Urinary bladder (tissue), 4 donors: ENCODE results near the gene NXPH2. TPM values are rescaled to one million over a fixed set of nuclear protein-coding genes. Genes with fewer than 3 reads are reported as not detected.
A peak's percentile ranks its signal among the peaks of the same experiment; 100 is the strongest.

Source experiments
- DNase-seq: peaks from one replicate; pipeline ENCODE4 v3.0.0-alpha.2; 2015; ENCODE audit errors: extremely low spot score
- H3K27ac ChIP-seq: one replicate; pipeline ENCODE4 v1.5.1; 2013; ENCODE audit warnings: low read depth, mild to moderate bottlenecking, moderate library complexity
- H3K36me3 ChIP-seq: one replicate; pipeline ENCODE4 v1.6.1; 2013; ENCODE audit warnings: mild to moderate bottlenecking, moderate library complexity; ENCODE audit not compliant: insufficient read depth
- H3K4me1 ChIP-seq: one replicate; pipeline ENCODE4 v1.6.1; 2013; ENCODE audit warnings: mild to moderate bottlenecking, moderate library complexity; ENCODE audit not compliant: insufficient read depth
- H3K4me3 ChIP-seq: one replicate; pipeline ENCODE4 v1.5.1; 2013; ENCODE audit warnings: low read depth, low read length
- WGBS: extraction: QIAGEN DNeasy Blood & Tissue Kit; methylation state at CpG from one replicate; pipeline ENCODE4 v1.1.7; 2013; 5-methylcytosine and 5-hydroxymethylcytosine counted together
- polyA plus RNA-seq: library from polyadenylated mRNA; stranded (reverse); fragments of 200-250 nt; gene quantifications from one replicate; pipeline ENCODE4 v1.2.3, GENCODE V29; 2013
- total RNA-seq: library from RNA; depleted of rRNA; stranded (reverse); fragments of >200 nt; gene quantifications from one replicate; pipeline ENCODE4 v1.2.3, GENCODE V29; 2014
- donor health status: healthy with polysubstance abuse.
- donor health status: healthy.

Gene NXPH2
- total and polyA plus RNA-seq, 2 donors: 1.5 TPM; not detected in 1

GRCh38 chr2:138779406-138779780 is 797 bp downstream of the NXPH2 start:
- peak overlapping the region; percentile 7 for H3K4me3 ChIP-seq
- no peaks in the 10 kb centered on the region for H3K36me3 ChIP-seq
- WGBS: 3% methylated on average over 20 of the region's 20 CpGs
- no peak for DNase-seq
- no peak overlapping the region for H3K27ac ChIP-seq
- H3K4me1 ChIP-seq: no peaks in the 10 kb centered on the region

GRCh38 chr2:138777996-138778395 is 2.2 kb downstream of the NXPH2 start:
- 19% methylated on average over 2 of the region's 2 CpGs for WGBS
- Histone ChIP-seq H3K4me1 (no peaks in the 10 kb centered on the region), H3K36me3 (no peaks in the 10 kb centered on the region), H3K4me3 (no peak overlapping the region), H3K27ac (no peak overlapping the region)
- no peak for DNase-seq

DNA sequence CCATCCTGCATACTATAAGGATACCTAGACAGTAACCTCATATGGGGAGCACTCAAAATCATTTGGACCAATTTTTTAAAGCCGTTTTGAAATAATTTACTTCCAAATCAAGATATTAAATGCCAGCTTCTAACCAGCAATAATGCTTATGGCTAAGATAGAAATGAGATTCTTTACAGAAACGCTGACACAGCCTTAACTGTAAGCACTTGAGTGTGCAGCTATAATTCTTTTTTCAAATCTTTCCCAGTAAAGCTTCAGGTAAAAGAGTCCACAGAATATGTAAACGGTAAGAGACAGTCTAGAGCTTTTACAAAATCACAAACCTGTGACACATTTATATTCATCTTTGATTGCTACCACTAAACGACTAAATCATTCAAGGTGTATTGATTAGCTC is 4.5 kb downstream of the NXPH2 start:
- 67% methylated on average over 4 of the region's 4 CpGs for WGBS
- no peaks in the 10 kb centered on the region for H3K36me3 ChIP-seq
- no peak overlapping the region for H3K4me3 ChIP-seq
- no peak for DNase-seq
- H3K27ac ChIP-seq: no peak overlapping the region
- no peaks in the 10 kb centered on the region for H3K4me1 ChIP-seq

DNA sequence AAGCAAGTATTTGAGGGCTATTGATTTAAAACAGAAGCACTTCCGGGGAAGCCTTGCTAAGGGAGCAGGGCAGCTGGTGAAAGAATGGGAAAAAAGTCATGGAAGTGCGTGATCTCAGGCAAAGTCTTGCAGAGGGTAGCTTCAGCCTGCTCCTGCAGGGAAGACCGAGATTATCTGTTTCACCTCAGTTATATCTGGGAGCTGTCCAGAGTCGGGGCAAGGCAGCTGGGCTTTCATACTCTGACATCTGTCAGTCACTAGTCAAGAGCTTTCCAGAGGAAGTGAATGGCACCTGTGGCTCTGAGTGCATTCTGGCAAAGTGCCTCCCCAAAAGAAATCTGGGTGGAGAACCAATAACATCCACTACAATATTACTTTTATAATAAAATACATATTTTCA is 8.7 kb downstream of the NXPH2 start:
- Histone ChIP-seq H3K4me3 (no peak overlapping the region), H3K27ac (no peak overlapping the region), H3K4me1 (no peaks in the 10 kb centered on the region), H3K36me3 (no peaks in the 10 kb centered on the region)
- 73% methylated on average over 4 of the region's 4 CpGs for WGBS
- no peak for DNase-seq

DNA sequence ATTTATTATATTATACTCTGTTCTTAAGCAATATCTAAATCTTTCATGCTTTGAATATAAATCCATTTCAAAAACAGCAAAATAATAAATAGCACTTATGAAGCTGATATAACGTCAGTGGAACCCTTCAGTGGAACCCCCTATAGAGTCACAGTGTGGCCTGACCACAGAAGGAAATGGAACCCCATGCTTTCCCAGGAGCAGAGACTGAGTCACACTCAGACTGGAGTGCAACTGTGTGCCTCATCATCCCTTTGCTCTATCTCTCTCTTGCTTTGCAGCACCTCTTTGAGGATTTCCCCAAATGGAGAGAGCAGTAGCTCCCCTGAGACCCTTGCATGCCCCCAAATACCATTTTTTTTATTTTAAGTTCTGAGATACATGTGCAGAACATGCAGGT is 13.1 kb downstream of the NXPH2 start:
- no peak for DNase-seq
- Histone ChIP-seq H3K4me1 (no peaks in the 10 kb centered on the region), H3K27ac (no peak overlapping the region), H3K36me3 (no peaks in the 10 kb centered on the region), H3K4me3 (no peak overlapping the region)
- 44% methylated on average over 1 of the region's 1 CpG for WGBS

DNA sequence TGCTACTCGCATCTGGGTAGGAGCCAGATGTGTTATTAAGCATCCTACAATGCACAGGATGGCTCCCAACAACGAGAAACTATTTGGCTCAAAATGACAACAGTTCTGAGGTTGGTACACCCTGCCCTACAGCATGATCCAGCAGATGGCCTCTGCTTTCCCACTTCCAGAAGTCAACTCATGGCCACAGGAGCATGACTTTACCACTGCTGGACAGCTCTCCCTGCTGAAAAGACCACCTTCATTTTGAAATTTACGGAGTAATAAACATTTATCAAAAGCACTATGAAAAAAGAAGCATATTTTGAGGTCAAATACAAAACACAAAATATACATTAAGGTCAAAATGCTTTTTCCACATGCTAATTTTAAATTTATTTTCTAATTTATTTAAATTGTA is 13.7 kb downstream of the NXPH2 start:
- Histone ChIP-seq H3K4me3 (no peak overlapping the region), H3K27ac (no peak overlapping the region), H3K4me1 (no peaks in the 10 kb centered on the region), H3K36me3 (no peaks in the 10 kb centered on the region)
- WGBS: 87% methylated on average over 3 of the region's 3 CpGs
- DNase-seq: no peak

DNA sequence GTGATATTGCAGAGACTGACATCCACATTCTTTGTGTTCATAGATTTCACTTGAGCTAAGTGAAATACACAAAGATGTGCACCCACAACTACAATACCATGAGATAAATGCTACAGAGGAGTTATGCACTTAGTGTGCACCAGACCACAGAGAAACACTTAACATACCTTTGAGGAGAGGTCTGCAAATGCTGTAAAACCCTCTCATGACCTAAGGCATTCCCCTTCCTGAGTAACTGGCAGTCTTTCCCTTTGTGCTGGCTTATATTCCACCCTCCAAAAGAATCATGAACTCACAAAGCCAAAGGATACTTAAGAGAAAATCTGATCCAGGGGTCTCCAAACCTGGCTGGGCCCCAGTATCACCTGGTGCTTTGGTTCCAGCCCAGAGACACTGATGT is 16.2 kb downstream of the NXPH2 start:
- no peak overlapping the region for H3K4me3 ChIP-seq
- no peak for DNase-seq
- H3K4me1 ChIP-seq: no peaks in the 10 kb centered on the region
- H3K36me3 ChIP-seq: no peaks in the 10 kb centered on the region
- H3K27ac ChIP-seq: no peak overlapping the region

DNA sequence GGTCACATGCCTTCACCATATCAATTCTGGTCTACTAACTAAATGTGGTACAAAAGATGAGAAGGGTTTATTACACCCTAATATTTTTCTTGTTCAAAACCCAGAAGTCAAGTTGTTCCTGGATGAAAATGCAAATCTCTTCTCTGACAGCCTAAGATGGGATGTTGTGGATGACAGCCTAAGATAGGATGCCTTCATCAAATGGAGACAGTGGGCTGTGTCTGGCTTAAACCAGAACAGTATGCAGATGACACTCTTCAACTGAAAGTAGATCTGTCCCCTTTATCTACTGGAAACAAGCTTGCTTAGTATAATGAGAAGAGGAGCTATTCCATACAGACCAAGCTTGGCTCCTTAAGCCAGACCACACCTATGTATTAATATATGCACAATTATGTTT is 17.7 kb downstream of the NXPH2 start:
- Histone ChIP-seq H3K36me3 (no peaks in the 10 kb centered on the region), H3K4me3 (no peak overlapping the region), H3K4me1 (no peaks in the 10 kb centered on the region), H3K27ac (no peak overlapping the region)
- DNase-seq: no peak

DNA sequence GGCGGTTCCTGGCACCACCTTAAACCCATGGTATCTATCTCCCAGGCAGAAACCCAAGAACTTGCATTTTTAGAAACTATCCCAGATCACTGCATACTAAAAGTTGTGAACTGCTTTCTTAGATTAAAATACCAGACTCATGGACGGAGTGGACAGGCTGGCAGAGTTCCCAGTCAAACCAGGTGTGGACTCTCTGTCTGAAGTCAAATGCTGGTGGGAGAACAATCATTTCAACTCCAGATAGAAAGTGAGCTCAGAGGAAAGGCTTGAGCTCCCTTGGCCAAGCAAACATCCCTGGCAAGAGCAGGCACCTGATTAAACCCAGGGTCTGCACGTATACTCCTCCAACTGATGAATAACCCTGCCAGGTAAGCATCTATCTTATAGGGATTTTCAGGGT is 19.5 kb downstream of the NXPH2 start:
- WGBS: 59% methylated on average over 3 of the region's 3 CpGs
- Histone ChIP-seq H3K4me1 (no peaks in the 10 kb centered on the region), H3K4me3 (no peak overlapping the region), H3K27ac (no peak overlapping the region), H3K36me3 (no peaks in the 10 kb centered on the region)
- no peak for DNase-seq

- Histone ChIP-seq H3K4me3 (no peak overlapping the region), H3K4me1 (no peaks in the 10 kb centered on the region), H3K36me3 (no peaks in the 10 kb centered on the region), H3K27ac (no peak overlapping the region)
- WGBS: 82% methylated on average over 2 of the region's 2 CpGs
- no peak for DNase-seq
These were observed 22.8 kb downstream of the NXPH2 start for GRCh38 chr2:138757384-138757783.

DNA sequence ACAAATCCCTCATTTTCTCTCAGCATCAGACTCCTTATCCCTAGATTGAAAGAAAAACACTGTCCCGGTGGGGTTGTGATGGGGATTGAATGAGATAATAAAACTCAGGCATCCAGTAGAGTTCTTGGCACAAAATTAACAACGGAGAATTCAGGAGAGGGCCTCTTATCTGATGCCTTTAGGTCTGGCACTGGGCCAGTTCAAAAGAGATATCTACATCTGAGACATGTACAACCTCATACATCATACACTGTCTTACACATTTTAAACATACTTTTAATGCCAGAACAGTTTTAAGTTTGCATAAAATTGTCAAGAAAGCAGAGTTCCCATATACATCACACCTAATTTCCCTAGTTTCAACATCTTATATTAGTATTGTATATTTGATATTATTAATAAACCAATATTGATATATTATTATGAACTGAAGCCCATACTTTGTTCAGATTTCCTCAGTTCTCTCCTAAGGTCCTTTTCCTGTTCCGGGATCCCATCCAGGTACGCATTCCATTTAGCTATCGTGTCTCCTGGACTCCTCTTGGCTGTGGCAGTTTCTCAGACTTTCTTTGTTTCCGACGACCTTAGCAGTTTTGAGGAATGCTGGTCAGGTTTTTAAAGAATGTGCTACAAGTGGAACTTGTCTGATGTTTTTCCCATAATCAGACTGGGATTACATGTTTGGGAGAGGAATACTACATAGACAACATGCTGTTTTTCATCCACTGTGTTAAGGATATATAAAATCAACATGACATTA is 27.8 kb downstream of the NXPH2 start:
- no peaks in the 10 kb centered on the region for H3K4me1 ChIP-seq
- 37% methylated on average over 7 of the region's 7 CpGs for WGBS
- no peak overlapping the region for H3K4me3 ChIP-seq
- H3K36me3 ChIP-seq: no peaks in the 10 kb centered on the region
- DNase-seq: no peak
- H3K27ac ChIP-seq: no peak overlapping the region

GRCh38 chr2:138744713-138745112 is 35.5 kb downstream of the NXPH2 start:
- Histone ChIP-seq H3K27ac (no peak overlapping the region), H3K36me3 (no peaks in the 10 kb centered on the region), H3K4me3 (no peak overlapping the region), H3K4me1 (no peaks in the 10 kb centered on the region)
- DNase-seq: no peak
- 14% methylated on average over 3 of the region's 3 CpGs for WGBS

GRCh38 chr2:138742441-138743057 is 37.6 kb downstream of the NXPH2 start:
- Histone ChIP-seq H3K4me1 (no peaks in the 10 kb centered on the region), H3K27ac (no peak overlapping the region), H3K36me3 (no peaks in the 10 kb centered on the region), H3K4me3 (no peak overlapping the region)
- WGBS: 89% methylated on average over 4 of the region's 4 CpGs
- no peak for DNase-seq

- no peak overlapping the region for H3K27ac ChIP-seq
- H3K4me1 ChIP-seq: no peaks in the 10 kb centered on the region
- H3K4me3 ChIP-seq: no peak overlapping the region
- DNase-seq: no peak
- 94% methylated on average over 2 of the region's 2 CpGs for WGBS
- H3K36me3 ChIP-seq: no peaks in the 10 kb centered on the region
These were observed 38.3 kb downstream of the NXPH2 start for GRCh38 chr2:138741851-138742250.
